OCI-LY7 (cell line): ENCODE data around the gene SORCS3. TPM values are rescaled to one million over a fixed set of nuclear protein-coding genes. Genes with fewer than 3 reads are reported as not detected.

Experiments used
- BruUV-seq: library from RNA; stranded (reverse); fragments of 400-500 nt; replicated peaks from 2 replicates; lab custom pipeline; 2021; lab: Mats Ljungman, UMichigan
- CTCF ChIA-PET: fragments of 300-600 bp; sonication (Branson Sonifier 250); formaldehyde crosslinking; loops from one replicate; lab custom pipeline; 2022; ENCODE audit warnings: antibody characterized with exemption; ENCODE audit not compliant: unreplicated experiment; lab: Charles Lee
- POLR2A ChIA-PET: fragments of 300-600 bp; sonication (Branson Sonifier 250); formaldehyde crosslinking; loops from one replicate; lab custom pipeline; 2022; ENCODE audit warnings: antibody characterized with exemption; lab: Charles Lee
- DNase-seq: peaks from one replicate; pipeline ENCODE4 v3.0.0-alpha.2; 2015; ENCODE audit warnings: low spot score
- H2AFZ ChIP-seq: fragments of 200-600 bp; sonication (generic), shearing (Covaris generic); 2 replicates; pipeline ENCODE4 v1.6.1; 2014; ENCODE audit warnings: mild to moderate bottlenecking, antibody characterized with exemption, low read length, moderate library complexity
- H3K27ac ChIP-seq: fragments of 200-600 bp; sonication (generic); 2 replicates; pipeline ENCODE4 v1.5.1; 2014; ENCODE audit warnings: mixed run types, low read depth, mild to moderate bottlenecking, moderate library complexity, low read length, inconsistent platforms; ENCODE audit not compliant: poor library complexity, severe bottlenecking
- H3K36me3 ChIP-seq: fragments of 200-600 bp; sonication (generic); 2 replicates; pipeline ENCODE4 v1.6.1; 2014; ENCODE audit warnings: mild to moderate bottlenecking, antibody characterized with exemption, low read length, moderate library complexity, mixed read lengths; ENCODE audit not compliant: insufficient read depth
- H3K4me1 ChIP-seq: fragments of 200-600 bp; sonication (generic); 2 replicates; pipeline ENCODE4 v1.5.1; 2014; ENCODE audit warnings: mild to moderate bottlenecking, low read length; ENCODE audit not compliant: insufficient read depth, poor library complexity, severe bottlenecking
- H3K4me2 ChIP-seq: fragments of 200-600 bp; sonication (generic); 2 replicates; pipeline ENCODE4 v1.6.1; 2014; ENCODE audit warnings: mild to moderate bottlenecking, low read length
- H3K4me3 ChIP-seq: fragments of 200-600 bp; sonication (generic); 2 replicates; pipeline ENCODE4 v1.5.1; 2014; ENCODE audit warnings: mild to moderate bottlenecking, low read depth, low read length; ENCODE audit not compliant: poor library complexity, severe bottlenecking
- H3K79me2 ChIP-seq: fragments of 200-600 bp; sonication (generic); 2 replicates; pipeline ENCODE4 v1.6.1; 2016; ENCODE audit warnings: low read depth, mild to moderate bottlenecking, low read length, moderate library complexity, mixed read lengths; ENCODE audit not compliant: insufficient read depth
- H3K9me2 ChIP-seq: fragments of 200-600 bp; sonication (generic); 2 replicates; pipeline ENCODE4 v1.6.1; 2016; ENCODE audit warnings: mild to moderate bottlenecking, low read length, mixed read lengths; ENCODE audit not compliant: insufficient read depth
- H3K9me3 ChIP-seq: fragments of 200-600 bp; sonication (generic); 2 replicates; pipeline ENCODE4 v1.6.1; 2014; ENCODE audit warnings: mild to moderate bottlenecking, mixed run types, low read length, mixed read lengths
- H4K20me1 ChIP-seq: fragments of 200-600 bp; sonication (generic); 2 replicates; pipeline ENCODE4 v1.6.1; 2014; ENCODE audit warnings: mild to moderate bottlenecking, antibody characterized with exemption, low read length, moderate library complexity, mixed read lengths; ENCODE audit not compliant: insufficient read depth
- EZH2phosphoT487 ChIP-seq: fragments of 200-600 bp; sonication (generic); IDR thresholded peaks from 2 replicates; pipeline ENCODE4 v1.6.1; 2018; ENCODE audit warnings: low read depth, borderline replicate concordance, mild to moderate bottlenecking, mixed run types, antibody characterized with exemption, low read length, moderate library complexity, mixed read lengths
- intact Hi-C: fragments of 100-400 bp; cut with micrococcal nuclease; formaldehyde crosslinking; loops from one replicate; pipeline ENCODE4 v1.10.0; 2022; ENCODE audit not compliant: unreplicated experiment
- total RNA-seq, 2 experiments: library from RNA; depleted of rRNA in 1 of 2; stranded (reverse); fragments of >200 nt in 1 of 2; shearing (Covaris generic) in 1 of 2; gene quantifications; 2 replicates each; pipeline ENCODE4 v1.2.3, GENCODE V29; 2014 to 2022
- TF ChIP-seq, protein P1 (sequence below): fragments of 200-600 bp; sonication (generic); conservative IDR thresholded peaks from 2 replicates; pipeline ENCODE4 v1.5.1; 2014; ENCODE audit warnings: mild to moderate bottlenecking, antibody characterized with exemption, low read length, moderate library complexity, mixed read lengths

The SORCS3 gene
- total RNA-seq, 2 experiments from 2014 or later = not detected

DNA sequence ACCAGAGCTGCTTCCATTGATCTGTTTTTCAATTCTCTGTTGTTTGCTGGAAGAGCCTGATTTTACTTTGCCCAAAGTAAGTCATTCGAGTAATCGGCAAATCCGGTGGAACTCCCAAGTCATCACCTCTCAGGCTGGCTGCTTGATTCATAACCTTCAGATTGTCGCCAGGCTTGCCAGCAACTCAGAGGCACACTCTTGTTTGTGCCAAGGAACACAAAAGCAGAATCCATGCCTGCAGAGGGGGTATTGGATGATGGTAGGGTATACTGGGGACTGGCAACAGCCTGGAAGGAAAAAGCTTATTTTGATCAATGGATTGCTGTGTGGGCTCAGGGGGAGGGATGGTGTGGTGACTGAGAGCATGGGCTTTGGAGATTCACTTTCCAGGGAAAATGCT, 542.4 kb downstream of the SORCS3 start:
- no peaks in the 10 kb centered on the region for H3K36me3 ChIP-seq
- H3K27ac ChIP-seq = no peak overlapping the region
- H3K4me1 ChIP-seq = no peaks in the 10 kb centered on the region
- no peaks in the 10 kb centered on the region for H3K9me2 ChIP-seq
- no peaks in the 10 kb centered on the region for H3K9me3 ChIP-seq
- DNase-seq = no peak
- H2AFZ ChIP-seq = no peak overlapping the region
- intact Hi-C loops = no loop called here
- ChIA-PET POLR2A (no interaction called here), CTCF (no interaction called here)
- no peaks in the 10 kb centered on the region for H3K79me2 ChIP-seq
- BruUV-seq = no TSS peak
- TF ChIP-seq EZH2phosphoT487 = no peak
- TF ChIP-seq, protein P1, sequence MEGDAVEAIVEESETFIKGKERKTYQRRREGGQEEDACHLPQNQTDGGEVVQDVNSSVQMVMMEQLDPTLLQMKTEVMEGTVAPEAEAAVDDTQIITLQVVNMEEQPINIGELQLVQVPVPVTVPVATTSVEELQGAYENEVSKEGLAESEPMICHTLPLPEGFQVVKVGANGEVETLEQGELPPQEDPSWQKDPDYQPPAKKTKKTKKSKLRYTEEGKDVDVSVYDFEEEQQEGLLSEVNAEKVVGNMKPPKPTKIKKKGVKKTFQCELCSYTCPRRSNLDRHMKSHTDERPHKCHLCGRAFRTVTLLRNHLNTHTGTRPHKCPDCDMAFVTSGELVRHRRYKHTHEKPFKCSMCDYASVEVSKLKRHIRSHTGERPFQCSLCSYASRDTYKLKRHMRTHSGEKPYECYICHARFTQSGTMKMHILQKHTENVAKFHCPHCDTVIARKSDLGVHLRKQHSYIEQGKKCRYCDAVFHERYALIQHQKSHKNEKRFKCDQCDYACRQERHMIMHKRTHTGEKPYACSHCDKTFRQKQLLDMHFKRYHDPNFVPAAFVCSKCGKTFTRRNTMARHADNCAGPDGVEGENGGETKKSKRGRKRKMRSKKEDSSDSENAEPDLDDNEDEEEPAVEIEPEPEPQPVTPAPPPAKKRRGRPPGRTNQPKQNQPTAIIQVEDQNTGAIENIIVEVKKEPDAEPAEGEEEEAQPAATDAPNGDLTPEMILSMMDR = no peak
- H3K4me2 ChIP-seq = no peak overlapping the region
- H3K4me3 ChIP-seq = no peak overlapping the region
- H4K20me1 ChIP-seq = no peaks in the 10 kb centered on the region

DNA sequence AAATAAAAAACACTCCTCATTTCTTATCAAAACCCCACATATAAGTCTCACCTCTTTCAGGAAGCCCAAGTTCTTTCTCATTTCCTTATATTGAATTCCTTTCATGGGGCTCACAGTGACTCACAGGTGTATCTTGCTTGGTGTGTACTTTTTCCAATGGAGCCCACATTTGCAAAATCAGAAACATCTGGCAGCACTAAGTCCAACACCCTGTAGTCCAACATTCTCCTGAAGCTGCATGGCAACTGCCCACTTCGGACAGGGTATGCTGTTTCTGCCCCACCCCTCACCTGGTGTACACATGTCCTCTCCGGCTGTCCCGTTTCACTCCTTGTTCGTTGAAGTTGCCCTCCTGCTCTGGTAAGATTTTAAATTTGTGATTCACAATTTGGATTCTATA, 544.1 kb downstream of the SORCS3 start:
- no peaks in the 10 kb centered on the region for H3K9me3 ChIP-seq
- intact Hi-C loops = no loop called here
- ChIA-PET CTCF (no interaction called here), POLR2A (no interaction called here)
- no peaks in the 10 kb centered on the region for H3K9me2 ChIP-seq
- H3K4me3 ChIP-seq = no peak overlapping the region
- no peak for DNase-seq
- no peak overlapping the region for H2AFZ ChIP-seq
- no peaks in the 10 kb centered on the region for H4K20me1 ChIP-seq
- H3K4me1 ChIP-seq = no peaks in the 10 kb centered on the region
- no peak for TF ChIP-seq EZH2phosphoT487
- TF ChIP-seq, protein P1 = no peak
- no peaks in the 10 kb centered on the region for H3K36me3 ChIP-seq
- H3K4me2 ChIP-seq = no peak overlapping the region
- no peaks in the 10 kb centered on the region for H3K79me2 ChIP-seq
- no peak overlapping the region for H3K27ac ChIP-seq
- BruUV-seq = no TSS peak

DNA sequence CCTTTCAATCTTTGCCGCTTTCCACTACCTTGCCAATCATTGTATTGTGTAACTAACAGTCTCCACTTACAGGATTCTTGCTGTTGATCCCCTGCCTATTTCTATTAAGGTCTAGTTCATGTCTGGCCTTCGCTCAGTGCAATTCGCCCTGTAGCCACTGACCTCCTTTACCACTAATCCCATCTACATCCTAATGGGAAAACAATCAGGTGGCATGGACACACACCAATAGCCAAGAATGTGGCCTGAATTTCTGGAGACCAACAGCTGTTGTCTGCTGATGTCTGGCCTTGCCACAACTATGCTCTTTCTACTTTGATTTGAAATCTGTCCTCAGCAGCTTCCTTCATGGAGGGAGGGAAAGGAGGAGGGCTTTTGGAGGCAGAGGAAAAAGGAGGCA, 546.2 kb downstream of the SORCS3 start:
- H3K4me3 ChIP-seq = no peak overlapping the region
- no peaks in the 10 kb centered on the region for H3K9me3 ChIP-seq
- H4K20me1 ChIP-seq = no peaks in the 10 kb centered on the region
- no peak overlapping the region for H3K4me2 ChIP-seq
- no peaks in the 10 kb centered on the region for H3K79me2 ChIP-seq
- no TSS peak for BruUV-seq
- DNase-seq = no peak
- H3K4me1 ChIP-seq = no peaks in the 10 kb centered on the region
- H3K27ac ChIP-seq = no peak overlapping the region
- intact Hi-C loops = no loop called here
- no peaks in the 10 kb centered on the region for H3K36me3 ChIP-seq
- H3K9me2 ChIP-seq = no peaks in the 10 kb centered on the region
- TF ChIP-seq EZH2phosphoT487 = no peak
- TF ChIP-seq, protein P1 = no peak
- H2AFZ ChIP-seq = no peak overlapping the region
- CTCF ChIA-PET = no interaction called here
- POLR2A ChIA-PET = no interaction called here
